DLD1 (cell line): Measurements from ENCODE around the gene QSOX1.
"Not testable (repeated sequence)": the region's sequence is repeated elsewhere in the genome, so short reads cannot be mapped to it uniquely, and the experiment has no call there.

Experiments used
- in situ Hi-C: cut with HindIII; loops from 2 replicates; pipeline ENCODE4 v1.10.0; 2017; ENCODE audit warnings: low sequenced_read_pairs

Gene QSOX1

DNA sequence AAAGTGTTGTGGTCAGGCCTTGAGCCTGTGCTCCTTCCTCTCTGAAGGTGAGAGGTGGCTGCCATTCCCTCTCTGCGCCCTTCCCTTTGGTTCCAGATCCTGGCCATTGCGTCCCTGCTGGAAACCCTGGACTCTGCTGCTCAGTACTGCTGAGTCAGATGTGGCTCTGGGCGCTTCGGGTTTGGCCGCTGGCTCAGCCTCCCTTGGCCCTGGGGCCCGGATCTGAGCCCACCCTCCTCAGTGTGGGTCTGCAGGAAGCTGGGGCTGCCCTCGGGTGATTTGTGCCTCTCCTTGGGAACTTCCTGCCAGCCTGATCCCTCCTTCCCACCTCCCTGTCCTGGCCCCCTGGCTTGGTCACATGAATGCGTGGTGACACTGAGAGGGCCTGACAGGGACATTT, 32.2 kb downstream of the QSOX1 start:
- in situ Hi-C loops: no loop called here

DNA sequence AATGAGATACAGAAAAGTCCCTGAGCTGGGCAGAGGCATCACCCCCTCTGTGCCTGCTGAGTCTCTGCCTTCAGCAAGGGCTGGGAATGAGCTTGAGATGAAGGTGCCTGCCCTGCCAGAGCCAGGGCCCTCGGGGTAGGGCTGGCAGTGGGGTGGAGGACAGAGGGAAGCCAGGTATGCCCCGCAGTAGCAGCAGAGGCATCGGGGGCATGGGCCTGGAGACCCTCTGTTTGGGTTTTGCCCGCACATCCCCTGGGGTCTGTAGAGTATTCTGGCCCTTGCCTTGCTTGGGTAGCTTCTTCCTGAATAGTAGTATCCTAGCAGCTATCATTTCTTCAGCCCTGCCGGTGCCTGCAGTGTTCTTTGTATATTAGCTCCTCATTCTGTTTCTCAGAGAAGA, 33.0 kb downstream of the QSOX1 start:
- in situ Hi-C loops: no loop called here

DNA sequence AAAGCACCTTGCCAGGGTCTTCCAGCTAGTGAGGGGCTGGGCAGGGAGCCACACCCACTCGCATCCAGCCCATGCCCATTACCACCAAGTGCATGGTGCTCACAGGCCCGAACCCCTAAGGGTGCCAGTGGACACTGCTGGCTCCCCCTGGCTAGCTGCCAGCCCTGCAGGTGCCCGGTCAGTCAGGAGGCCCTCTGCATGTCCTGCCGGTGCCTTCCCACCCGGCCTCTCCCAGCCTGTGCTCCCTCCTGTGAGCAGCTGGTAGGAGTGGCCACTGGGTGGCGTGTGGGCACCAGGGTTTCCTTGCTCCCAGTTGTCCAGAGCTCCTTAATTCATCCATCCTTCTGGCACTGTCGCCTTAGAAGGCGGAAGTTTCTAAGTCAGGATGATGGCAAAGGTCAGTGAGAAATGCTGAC, 33.4 kb downstream of the QSOX1 start:
- in situ Hi-C loops: no loop called here

DNA sequence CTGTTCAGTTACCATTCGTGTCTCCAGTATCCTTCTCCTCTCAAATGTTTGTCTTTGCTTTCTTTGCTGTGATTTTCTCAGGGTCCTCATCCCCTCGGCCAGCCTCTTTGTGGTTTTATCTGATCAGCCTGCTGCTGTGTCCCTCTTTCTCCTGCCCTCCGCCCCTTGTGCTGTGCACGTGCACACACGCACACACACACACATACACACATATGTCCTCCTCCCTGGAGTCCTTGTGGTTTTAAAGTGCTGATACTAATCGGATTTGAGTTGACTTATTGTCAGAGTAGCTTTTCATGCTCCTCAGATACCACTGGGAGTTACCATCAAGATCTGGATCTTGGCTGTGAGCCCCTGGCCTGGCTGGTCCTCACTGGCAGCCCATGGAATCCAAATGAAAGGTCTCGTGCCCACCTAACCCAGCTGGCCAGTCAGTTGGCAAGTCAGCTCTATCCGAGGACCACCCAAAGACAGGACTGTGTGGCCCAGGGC, 34.1 kb downstream of the QSOX1 start:
- in situ Hi-C loops: no loop called here

DNA sequence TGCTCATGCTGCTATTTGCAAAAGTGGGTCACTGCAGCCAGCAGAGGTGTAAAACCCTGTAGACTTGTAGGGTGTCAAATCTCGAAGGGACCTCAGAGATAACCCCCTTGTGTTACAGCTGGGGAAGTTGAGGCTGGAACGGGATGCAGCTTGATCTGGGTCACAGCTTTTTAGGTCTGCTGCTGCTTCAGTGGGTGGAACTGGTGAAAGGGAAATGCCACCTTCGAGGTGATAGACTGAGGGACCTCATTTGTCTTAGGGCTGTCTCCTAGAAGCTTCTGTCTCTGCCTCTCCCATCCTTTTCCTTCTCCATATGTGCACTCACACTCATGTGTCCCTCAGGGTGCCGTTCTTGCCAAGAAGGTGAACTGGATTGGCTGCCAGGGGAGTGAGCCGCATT, 35.4 kb downstream of the QSOX1 start:
- in situ Hi-C loops: no loop called here

DNA sequence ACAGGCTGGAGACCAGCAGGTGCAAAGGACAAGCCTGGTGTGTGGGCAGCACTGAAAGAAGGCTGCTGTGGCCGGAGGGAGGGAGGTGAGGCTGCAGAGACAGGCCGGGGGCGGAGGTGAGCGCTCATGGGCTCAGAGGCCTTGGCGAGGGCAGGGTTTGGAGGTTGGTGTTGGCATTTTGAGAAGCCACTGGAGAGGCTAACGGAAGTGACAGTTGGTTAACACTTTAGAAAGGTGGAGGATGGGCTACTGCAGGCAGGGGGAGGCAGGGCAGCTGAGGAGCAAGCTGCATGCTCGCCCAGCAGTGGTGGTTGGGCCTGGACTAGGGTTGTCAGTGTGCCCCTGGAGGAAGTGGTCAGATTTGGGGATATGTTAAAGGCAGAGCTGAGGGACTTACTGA, 37.5 kb downstream of the QSOX1 start:
- in situ Hi-C loops: no loop called here

DNA sequence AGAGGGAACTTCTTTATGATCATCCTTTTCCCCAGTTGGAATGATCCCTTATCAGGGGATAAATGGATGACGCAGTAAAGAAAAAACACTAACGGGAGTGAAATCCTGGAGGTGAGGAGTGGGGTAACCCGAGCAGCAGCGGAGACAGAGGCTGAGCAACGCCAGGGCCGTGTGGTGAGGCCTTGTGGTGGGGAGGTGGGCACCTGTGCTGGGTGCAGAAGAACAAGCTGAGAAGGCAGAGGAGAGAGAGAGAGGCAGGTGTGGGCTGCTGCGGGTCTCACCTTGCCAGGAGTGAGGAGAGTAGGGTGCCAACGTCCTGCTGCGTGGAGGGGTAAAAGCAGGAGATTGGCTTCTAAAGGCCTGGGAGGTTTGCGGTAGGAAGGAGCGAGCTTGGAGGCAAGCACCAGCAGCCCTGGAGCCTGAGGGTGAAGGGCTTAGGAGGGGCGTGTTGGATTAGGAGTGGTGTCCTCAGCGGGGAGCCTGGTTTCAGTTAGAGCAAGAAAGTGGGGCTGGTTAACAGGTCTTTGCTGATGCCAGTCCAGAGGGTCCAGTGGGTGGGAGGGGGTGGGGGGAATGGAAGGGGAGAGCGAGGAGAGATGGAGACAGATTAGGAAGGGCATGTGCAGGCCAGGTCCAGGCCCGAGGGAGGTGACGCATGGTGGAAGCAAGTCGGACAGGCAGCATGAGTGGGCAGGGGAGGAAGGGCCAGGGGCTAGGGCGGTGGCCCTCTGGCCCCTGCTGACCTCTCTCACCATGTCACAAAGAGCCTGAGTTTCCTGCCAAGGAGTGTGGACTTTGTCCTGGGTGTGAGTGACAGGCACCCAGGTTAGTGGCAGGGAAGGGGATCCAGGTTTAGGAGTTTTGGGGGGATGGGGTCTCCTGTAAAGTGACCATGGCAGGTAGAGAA, 38.7 kb downstream of the QSOX1 start:
- in situ Hi-C loops: no loop called here

DNA sequence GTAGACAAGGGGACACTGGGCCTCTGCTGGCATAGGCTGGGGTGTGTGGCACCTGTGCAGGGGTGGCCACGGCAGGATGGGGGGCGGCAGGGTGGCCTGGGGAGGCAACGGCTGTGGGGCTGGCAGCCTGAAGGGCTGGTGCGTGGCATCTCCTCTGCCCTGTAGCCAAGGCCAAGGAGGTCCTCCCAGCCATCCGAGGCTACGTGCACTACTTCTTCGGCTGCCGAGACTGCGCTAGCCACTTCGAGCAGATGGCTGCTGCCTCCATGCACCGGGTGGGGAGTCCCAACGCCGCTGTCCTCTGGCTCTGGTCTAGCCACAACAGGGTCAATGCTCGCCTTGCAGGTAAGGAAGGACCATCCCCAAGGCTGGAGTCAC, 39.4 kb downstream of the QSOX1 start:
- in situ Hi-C loops: no loop called here

DNA sequence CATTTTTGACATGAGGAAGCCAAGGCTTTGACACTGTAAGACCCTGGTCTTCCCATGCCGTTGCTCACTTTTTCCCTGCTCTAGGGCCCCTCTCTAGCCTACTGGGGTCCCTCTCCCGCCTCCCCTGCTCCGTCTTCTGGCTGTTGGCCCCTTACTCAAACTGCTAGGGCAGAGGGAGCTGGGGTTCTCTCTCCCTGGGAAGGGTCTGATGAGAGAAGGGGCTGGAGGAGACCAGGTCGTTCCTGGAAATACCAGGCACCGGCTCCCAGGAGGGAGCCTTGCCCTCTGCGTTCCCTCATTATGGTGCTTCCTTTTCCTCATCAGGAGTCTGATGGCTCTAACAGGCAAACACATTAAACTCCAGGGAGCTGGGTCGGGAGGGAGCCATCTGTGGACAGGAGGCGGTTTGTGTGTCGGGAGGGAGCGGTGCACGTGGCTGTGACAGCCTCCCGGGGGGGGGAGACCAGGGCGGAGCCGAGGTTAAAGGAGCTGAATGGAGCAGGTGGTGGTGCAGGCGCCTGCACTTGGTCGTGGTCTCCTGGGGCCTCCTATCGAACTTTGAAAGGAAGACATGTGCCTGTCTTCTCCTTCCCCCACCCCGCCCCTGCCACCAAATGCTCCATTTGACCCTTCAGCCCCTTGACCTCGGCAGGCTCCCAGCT, 40.0 kb downstream of the QSOX1 start:
- in situ Hi-C loops: no loop called here

DNA sequence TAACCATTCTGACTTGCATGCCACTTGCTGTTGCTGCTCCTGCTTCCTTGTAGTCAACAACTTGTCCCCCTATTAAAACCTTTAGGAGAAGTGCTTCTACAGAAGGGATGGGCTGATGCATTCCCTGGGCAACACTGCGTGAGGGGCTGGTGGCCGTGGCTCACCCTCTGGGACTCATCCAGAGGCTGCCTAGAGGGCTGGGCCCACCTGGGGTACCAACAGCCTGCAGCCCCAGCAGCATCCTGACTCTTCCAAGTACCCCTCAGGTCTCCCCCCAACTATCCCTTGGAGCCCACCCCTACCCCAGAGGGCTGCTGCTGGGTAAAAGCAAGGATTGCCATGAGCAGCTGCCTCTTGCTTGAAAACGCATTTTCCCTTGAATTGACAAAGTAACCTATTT, 40.7 kb downstream of the QSOX1 start:
- in situ Hi-C loops: no loop called here

DNA sequence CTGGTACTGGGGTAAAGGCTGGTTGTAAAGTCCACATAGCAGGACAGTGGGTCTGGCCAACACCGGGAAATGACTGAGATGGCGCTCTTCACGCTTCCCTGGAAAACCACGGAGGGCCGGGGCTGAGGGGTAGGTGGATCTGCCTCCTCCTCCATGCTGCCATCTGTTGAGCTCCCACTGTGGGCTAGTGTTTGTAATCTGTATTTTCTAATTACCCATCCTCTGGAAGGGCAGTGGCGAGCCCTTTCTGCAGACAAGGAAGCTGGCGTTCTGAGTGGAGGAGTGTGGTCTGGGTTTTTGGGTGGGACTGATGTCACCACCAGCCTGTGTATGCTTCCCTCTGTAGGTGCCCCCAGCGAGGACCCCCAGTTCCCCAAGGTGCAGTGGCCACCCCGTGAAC, 41.2 kb downstream of the QSOX1 start:
- in situ Hi-C loops: no loop called here

DNA sequence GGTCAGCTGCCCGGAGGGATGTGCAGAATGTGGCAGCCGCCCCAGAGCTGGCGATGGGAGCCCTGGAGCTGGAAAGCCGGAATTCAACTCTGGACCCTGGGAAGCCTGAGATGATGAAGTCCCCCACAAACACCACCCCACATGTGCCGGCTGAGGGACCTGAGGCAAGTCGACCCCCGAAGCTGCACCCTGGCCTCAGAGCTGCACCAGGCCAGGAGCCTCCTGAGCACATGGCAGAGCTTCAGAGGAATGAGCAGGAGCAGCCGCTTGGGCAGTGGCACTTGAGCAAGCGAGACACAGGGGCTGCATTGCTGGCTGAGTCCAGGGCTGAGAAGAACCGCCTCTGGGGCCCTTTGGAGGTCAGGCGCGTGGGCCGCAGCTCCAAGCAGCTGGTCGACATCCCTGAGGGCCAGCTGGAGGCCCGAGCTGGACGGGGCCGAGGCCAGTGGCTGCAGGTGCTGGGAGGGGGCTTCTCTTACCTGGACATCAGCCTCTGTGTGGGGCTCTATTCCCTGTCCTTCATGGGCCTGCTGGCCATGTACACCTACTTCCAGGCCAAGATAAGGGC, 41.9 kb downstream of the QSOX1 start:
- in situ Hi-C loops: no loop called here

DNA sequence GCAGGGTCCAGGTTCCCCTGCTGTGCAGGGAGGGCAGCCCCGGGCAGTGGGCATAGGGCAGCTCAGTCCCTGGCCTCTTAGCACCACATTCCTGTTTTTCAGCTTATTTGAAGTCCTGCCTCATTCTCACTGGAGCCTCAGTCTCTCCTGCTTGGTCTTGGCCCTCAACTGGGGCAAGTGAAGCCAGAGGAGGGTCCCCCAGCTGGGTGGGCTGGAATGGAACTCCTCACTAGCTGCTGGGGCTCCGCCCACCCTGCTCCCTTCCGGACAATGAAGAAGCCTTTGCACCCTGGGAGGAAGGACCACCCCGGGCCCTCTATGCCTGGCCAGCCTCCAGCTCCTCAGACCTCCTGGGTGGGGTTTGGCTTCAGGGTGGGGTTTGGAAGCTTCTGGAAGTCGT, 42.6 kb downstream of the QSOX1 start:
- in situ Hi-C loops: no loop called here

DNA sequence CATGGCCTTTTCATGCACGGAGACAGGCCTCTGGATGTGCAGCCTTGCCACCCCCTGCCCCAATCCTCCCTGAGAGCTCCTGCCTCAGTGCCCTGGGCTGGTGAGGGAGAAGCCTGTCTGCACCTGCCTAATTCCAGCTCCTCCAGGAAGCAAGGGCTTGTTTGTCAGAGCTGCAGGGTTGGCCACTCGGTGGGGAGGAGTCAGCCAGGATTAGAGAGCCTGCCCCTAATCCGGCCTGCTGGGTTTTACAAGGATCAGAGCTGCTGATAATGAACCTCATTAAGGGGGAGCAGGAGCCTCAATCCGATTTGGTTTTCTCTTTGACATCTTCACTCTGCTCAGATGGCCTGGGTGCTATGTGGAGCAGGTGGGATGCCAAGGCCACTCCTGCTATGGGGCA, 43.5 kb downstream of the QSOX1 start:
- in situ Hi-C loops: no loop called here

DNA sequence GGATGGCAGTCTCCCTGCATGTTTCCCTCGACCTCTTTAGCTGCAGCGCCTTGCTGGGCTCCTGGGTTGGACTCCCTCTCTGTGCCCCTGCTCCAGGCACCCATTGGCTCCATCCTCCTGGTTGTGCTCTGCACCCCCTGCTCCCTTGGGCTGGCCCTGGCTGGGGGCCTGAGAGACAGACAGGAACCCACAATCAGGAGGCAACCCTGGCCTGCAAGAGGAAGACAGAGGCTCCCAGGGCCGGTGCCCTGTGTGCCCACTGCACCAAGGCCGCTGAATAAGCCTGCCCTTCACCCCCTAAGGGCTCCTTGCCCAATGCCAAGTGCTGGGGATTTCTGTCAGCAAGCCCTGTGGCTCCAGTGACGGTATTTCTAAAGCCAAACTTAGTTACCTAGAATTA, 43.9 kb downstream of the QSOX1 start:
- in situ Hi-C loops: no loop called here

DNA sequence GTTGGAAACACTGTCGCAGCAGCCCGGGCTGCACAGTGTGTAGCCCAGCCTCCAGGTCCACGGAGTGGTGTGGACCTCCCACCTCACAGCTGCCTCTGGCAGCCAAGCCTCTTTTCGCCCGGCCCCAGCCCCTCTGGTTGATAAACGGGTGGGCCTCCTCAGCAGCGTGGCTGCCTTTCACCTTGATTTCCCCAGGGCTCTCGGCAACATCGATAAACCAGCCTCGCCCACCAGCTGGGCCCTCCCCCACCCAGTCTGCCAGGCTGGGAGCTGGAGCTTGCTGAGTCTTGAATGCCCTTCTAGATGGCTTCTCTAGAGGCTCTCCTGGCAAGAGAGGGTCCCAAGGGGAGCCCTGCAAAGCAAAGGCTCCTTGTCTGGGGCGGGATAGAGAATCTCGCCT, 44.3 kb downstream of the QSOX1 start:
- in situ Hi-C loops: no loop called here

DNA sequence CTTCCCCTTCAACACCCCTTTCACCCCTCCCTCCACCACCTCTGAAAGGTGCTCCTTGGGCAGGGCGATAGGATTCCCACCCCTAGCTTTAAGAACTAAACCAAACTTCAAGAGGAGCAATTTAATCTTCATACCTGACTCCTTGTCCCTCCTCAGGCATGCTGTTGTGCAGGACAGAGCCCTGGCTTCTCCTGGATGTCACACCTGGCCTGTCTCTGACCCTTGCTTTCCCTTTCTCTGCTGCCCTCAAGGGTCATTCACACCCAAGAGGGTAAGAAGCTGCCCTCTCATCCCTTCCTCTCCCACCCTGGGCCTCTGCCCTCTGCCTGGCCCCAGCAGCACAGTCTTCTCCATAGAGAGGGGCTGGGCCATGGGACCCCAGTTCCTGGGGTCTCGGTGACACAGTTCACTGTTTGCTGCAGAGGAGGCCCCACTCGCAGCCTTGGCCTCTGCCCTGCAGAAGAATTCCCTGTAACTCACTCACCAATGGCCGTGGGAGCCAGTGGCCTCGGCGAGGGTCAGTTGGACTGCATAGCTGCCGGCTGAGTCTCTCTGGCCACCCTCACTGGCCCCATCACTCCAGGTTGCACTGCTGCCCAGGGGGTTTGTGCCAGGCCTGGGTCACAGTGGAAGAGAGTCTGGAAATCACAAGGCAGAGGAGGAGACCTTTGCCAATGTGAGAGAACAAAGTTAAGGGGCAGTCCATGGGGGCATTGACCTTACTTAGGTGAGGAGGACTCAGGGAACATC, 47.0 kb downstream of the QSOX1 start:
- in situ Hi-C loops: no loop called here

DNA sequence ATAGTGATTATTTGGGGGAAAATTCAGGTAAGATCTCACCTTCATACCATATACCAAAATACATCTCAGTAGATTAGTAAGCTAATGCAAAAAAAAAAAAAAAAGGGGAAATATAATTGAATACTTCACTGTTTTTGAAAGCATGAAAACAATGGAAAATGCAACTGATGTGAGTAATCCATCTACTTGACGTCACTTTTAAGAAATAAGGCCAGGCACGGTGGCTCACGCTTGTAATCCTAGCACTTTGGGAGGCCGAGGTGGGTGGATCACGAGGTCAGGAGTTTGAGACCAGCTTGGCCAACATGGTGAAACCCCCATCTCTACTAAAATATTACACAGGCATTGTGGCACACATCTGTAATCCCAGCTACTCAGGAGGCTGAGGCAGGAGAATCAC, 47.9 kb downstream of the QSOX1 start:
- in situ Hi-C loops: not testable (repeated sequence)

DNA sequence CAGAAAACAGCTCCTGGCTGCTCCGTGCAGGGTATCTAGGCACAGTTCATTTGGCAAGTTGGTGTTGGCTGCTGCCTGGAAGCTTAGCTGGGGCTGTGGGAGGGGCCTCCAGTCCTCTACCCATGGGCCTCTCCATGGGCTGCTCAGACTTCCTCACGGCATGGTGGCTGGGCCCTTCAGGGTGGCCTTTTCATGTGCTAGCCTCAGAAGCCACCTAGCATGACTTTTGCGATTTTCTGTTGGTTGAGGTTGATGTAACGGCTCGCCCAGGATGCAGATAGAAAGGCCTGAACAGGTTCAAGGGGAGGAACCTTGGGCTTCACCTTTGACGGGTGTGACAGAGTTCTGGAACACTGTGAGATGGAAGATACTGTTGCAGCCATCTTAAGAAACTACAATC, 49.6 kb downstream of the QSOX1 start:
- in situ Hi-C loops: no loop called here

DNA sequence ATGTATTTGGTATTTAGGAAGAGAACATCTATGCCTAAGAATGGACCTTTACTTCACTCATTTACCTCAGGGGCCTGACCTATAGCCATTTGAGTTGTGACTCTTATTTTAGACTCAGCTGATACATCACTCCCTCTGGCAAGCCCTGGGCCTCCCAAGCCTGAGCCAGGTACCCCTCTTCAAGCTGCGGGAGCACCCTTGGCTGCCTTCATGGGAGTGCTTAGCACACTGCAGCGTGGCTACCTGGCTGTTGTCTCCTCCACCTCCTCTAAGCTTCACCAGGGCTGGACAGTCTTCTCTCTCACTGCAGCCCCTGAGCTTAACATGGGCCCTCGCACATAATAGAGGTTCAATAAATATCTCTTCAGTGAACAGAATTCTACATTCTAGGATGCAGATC, 51.9 kb downstream of the QSOX1 start:
- in situ Hi-C loops: no loop called here

DNA sequence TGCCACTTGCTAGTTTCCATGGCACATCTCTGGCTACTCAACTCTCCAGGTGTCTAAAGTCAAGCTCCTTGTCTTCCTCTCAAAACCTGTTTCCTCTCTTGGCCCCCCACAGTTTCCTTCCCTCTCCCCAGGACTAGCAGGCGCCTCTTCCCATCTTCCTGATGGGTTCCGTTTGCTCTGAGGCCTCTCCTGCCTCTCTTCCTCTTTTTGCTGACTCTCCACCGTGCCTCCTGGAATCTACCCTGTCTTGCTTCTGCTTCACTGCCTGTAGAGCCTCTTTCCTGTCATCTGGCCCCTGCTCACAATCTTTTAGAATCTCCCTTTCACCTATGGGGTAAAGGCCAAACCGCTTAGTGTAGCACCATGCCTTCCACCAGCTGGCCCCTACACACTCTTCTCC, 53.6 kb downstream of the QSOX1 start:
- in situ Hi-C loops: no loop called here
